NB4 (cell line): ENCODE results near the gene SLC41A3.

Experiments
- CTCF ChIP-seq: IDR thresholded peaks from one replicate; pipeline ENCODE4 v1.5.1; 2012; ENCODE audit warnings: low read depth, low read length
- POLR2A ChIP-seq: IDR thresholded peaks from 2 replicates; pipeline ENCODE4 v1.6.1; 2011; ENCODE audit warnings: mild to moderate bottlenecking; ENCODE audit not compliant: insufficient read length; ENCODE audit errors: extremely low read depth

- TF ChIP-seq CTCF (no peak), POLR2A (no peak)
Observed at GRCh38 chr3:126033765-126034164, 50.2 kb downstream of the SLC41A3 start.
